CD4-positive, alpha-beta T cell treated with Interferon alpha-2 for 1 hour (primary cell): ENCODE results near the gene EXOC2.
A peak's percentile ranks its signal among the peaks of the same experiment; 100 is the strongest.

Experiments used
- DNase-seq, 2 donors: peaks; one replicate each; pipeline ENCODE4 v3.0.0-alpha.2; 2020 to 2022

Gene EXOC2

GRCh38 chr6:518218-518617 lies 174.7 kb downstream of the EXOC2 start:
- no peak for DNase-seq

GRCh38 chr6:516213-516612 lies 176.7 kb downstream of the EXOC2 start:
- DNase-seq, result no peak

GRCh38 chr6:515267-515666 lies 177.7 kb downstream of the EXOC2 start:
- no peak for DNase-seq

GRCh38 chr6:514396-514978 lies 178.5 kb downstream of the EXOC2 start:
- DNase-seq, result no peak

GRCh38 chr6:513961-514360 lies 179.0 kb downstream of the EXOC2 start:
- DNase-seq, result no peak

GRCh38 chr6:513058-513457 lies 179.9 kb downstream of the EXOC2 start:
- DNase-seq, result no peak

GRCh38 chr6:511488-512137 lies 181.3 kb downstream of the EXOC2 start:
- DNase-seq, result no peak

- DNase-seq, result peak in 1 of 2 donors; percentile 46
These were observed 183.3 kb downstream of the EXOC2 start for GRCh38 chr6:509676-510075.

GRCh38 chr6:508614-509013 lies 184.3 kb downstream of the EXOC2 start:
- no peak for DNase-seq

GRCh38 chr6:508006-508405 lies 184.9 kb downstream of the EXOC2 start:
- no peak for DNase-seq

GRCh38 chr6:506920-507622 lies 185.9 kb downstream of the EXOC2 start:
- DNase-seq, result no peak

GRCh38 chr6:506508-506907 lies 186.4 kb downstream of the EXOC2 start:
- peak in 1 of 2 donors; percentile 45 for DNase-seq

GRCh38 chr6:505374-505773 lies 187.6 kb downstream of the EXOC2 start:
- no peak for DNase-seq

GRCh38 chr6:504446-504980 lies 188.4 kb downstream of the EXOC2 start:
- DNase-seq, result no peak

- no peak for DNase-seq
These were observed 189.2 kb downstream of the EXOC2 start for GRCh38 chr6:503610-504362.

GRCh38 chr6:502761-503160 lies 190.2 kb downstream of the EXOC2 start:
- DNase-seq, result no peak

GRCh38 chr6:501891-502601 lies 190.9 kb downstream of the EXOC2 start:
- DNase-seq, result peak; percentile 15 to 65

GRCh38 chr6:499617-500016 lies 193.3 kb downstream of the EXOC2 start:
- peak in 1 of 2 donors; percentile 58 for DNase-seq

- peak; percentile 20 to 60 for DNase-seq
These were observed 194.1 kb downstream of the EXOC2 start for GRCh38 chr6:498795-499231.

- DNase-seq, result no peak
These were observed 195.7 kb downstream of the EXOC2 start for GRCh38 chr6:497258-497657.

GRCh38 chr6:496649-497048 lies 196.3 kb downstream of the EXOC2 start:
- no peak for DNase-seq

- peak in 1 of 2 donors; percentile 22 for DNase-seq
These were observed 198.5 kb downstream of the EXOC2 start for GRCh38 chr6:494394-494793.

GRCh38 chr6:493840-494239 lies 199.1 kb downstream of the EXOC2 start:
- no peak for DNase-seq
